ENCODE results near the gene GOLGA5. TPM values are rescaled to one million over a fixed set of nuclear protein-coding genes. Genes with fewer than 3 reads are reported as not detected.

Gene GOLGA5
- total RNA-seq, 1 experiment from 2014 or later = 25.4 TPM

DNA sequence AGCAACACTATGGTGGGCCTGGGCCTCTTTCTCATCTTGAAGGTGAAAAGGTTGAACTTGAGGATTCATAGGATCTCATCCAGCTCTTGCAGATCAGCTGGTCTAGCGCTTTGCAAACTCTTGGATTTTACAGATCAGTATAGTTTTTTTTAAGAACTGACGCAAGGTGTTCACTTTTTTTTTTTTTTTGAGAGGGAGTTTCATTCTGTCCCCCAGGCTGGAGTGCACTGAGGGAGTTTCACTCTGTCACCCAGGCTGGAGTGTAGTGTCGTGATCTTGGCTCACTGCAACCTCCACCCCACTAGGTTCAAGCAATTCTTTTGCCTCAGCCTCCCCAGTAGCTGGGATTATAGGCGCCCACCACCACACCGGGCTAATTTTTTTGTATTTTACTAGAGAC is 25.3 kb upstream of the GOLGA5 start:
- Histone ChIP-seq H4K20me1 (ENCODE audit: control insufficient read depth, insufficient read depth, insufficient read length) (no peaks in the 10 kb centered on the region), H4K5ac (ENCODE audit: insufficient read length, low read depth, low read length) (no peak overlapping the region), H3K23ac (ENCODE audit: insufficient read length, low read depth, low read length) (no peak overlapping the region), H3K56ac (ENCODE audit: insufficient read length, low read depth, low read length) (no peak overlapping the region), H3K23me2 (ENCODE audit: insufficient read length, low read depth, low read length, poor library complexity, severe bottlenecking) (no peaks in the 10 kb centered on the region), H3K9ac (ENCODE audit: extremely low read depth, insufficient read length, low read length) (no peak overlapping the region), H3K79me1 (ENCODE audit: insufficient read depth, low read depth, low read length, poor library complexity, severe bottlenecking) (no peaks in the 10 kb centered on the region), H2BK15ac (ENCODE audit: low read depth, low read length) (no peak overlapping the region), H3K9me3 (ENCODE audit: control insufficient read depth, low read depth, low read length) (no peaks in the 10 kb centered on the region), H3K14ac (ENCODE audit: insufficient read depth, low read length) (no peak overlapping the region), H2AFZ (ENCODE audit: low read length) (no peak overlapping the region), H4K8ac (replicated peaks; ENCODE audit: insufficient read length, low read depth, low read length) (no peak overlapping the region), H2BK120ac (ENCODE audit: low read depth, low read length, poor library complexity, severe bottlenecking) (no peak overlapping the region), H3K18ac (ENCODE audit: insufficient read length, low read depth, low read length) (no peak overlapping the region), H2AK5ac (ENCODE audit: insufficient read length, low read length) (no peak overlapping the region), H2BK12ac (ENCODE audit: insufficient read length, low read depth, low read length) (no peak overlapping the region), H2BK5ac (ENCODE audit: insufficient read length, low read length) (no peak overlapping the region), H3K4ac (ENCODE audit: low read depth, low read length) (no peak overlapping the region), H3K27me3 (ENCODE audit: insufficient read depth, low read length) (no peaks in the 10 kb centered on the region), H3K27ac (ENCODE audit: insufficient read length, low read depth, low read length) (no peak overlapping the region), H3K4me2 (ENCODE audit: insufficient read depth, insufficient read length, low read length) (no peak overlapping the region), H3K4me1 (ENCODE audit: insufficient read depth, low read length) (no peaks in the 10 kb centered on the region), H3K79me2 (ENCODE audit: insufficient read depth, low read length) (no peaks in the 10 kb centered on the region), H3T11ph (ENCODE audit: low read length) (no peak overlapping the region), H2BK20ac (ENCODE audit: low read depth, low read length, poor library complexity, severe bottlenecking) (no peak overlapping the region), H4K91ac (ENCODE audit: insufficient read length, low read depth, low read length) (no peak overlapping the region)
- H3K4me3 Mint-ChIP-seq = no peak overlapping the region
- peaks cover 6% of the 10 kb centered on the region for H3K27me3 Mint-ChIP-seq (ENCODE audit: low read depth)
- H3K36me3 Mint-ChIP-seq (ENCODE audit: insufficient read depth in 1 of 3, low read depth in 3 of 3) = no peaks in the 10 kb centered on the region
- no peaks in the 10 kb centered on the region for H3K9me3 Mint-ChIP-seq
- H3K4me1 Mint-ChIP-seq = no peaks in the 10 kb centered on the region
- no peak for DNase-seq
- no peak overlapping the region for H3K27ac Mint-ChIP-seq
- no CpG with 5 or more reads among the region's 5 CpGs for WGBS (ENCODE audit: extremely low coverage, insufficient read length, low lambda C conversion rate)
- TF ChIP-seq, protein P1, sequence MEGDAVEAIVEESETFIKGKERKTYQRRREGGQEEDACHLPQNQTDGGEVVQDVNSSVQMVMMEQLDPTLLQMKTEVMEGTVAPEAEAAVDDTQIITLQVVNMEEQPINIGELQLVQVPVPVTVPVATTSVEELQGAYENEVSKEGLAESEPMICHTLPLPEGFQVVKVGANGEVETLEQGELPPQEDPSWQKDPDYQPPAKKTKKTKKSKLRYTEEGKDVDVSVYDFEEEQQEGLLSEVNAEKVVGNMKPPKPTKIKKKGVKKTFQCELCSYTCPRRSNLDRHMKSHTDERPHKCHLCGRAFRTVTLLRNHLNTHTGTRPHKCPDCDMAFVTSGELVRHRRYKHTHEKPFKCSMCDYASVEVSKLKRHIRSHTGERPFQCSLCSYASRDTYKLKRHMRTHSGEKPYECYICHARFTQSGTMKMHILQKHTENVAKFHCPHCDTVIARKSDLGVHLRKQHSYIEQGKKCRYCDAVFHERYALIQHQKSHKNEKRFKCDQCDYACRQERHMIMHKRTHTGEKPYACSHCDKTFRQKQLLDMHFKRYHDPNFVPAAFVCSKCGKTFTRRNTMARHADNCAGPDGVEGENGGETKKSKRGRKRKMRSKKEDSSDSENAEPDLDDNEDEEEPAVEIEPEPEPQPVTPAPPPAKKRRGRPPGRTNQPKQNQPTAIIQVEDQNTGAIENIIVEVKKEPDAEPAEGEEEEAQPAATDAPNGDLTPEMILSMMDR (conservative IDR thresholded peaks at IDR 0.05) = no peak

Data from H9 (cell line).